Hepatocyte (in vitro differentiated cells): Measurements from ENCODE around the gene DNLZ.

Experiments
- EZH2phosphoT487 ChIP-seq: fragments of 200-600 bp; sonication (generic); IDR thresholded peaks from one replicate; pipeline ENCODE4 v1.6.1; 2018; ENCODE audit warnings: antibody characterized with exemption, mild to moderate bottlenecking, low read depth, moderate library complexity; ENCODE audit not compliant: unreplicated experiment, severe bottlenecking
- TF ChIP-seq, protein P1 (sequence below): fragments of 200-600 bp; sonication (generic); IDR thresholded peaks from 2 replicates; pipeline ENCODE4 v1.5.1; 2016; ENCODE audit warnings: antibody characterized with exemption, mild to moderate bottlenecking; ENCODE audit not compliant: poor library complexity

DNA sequence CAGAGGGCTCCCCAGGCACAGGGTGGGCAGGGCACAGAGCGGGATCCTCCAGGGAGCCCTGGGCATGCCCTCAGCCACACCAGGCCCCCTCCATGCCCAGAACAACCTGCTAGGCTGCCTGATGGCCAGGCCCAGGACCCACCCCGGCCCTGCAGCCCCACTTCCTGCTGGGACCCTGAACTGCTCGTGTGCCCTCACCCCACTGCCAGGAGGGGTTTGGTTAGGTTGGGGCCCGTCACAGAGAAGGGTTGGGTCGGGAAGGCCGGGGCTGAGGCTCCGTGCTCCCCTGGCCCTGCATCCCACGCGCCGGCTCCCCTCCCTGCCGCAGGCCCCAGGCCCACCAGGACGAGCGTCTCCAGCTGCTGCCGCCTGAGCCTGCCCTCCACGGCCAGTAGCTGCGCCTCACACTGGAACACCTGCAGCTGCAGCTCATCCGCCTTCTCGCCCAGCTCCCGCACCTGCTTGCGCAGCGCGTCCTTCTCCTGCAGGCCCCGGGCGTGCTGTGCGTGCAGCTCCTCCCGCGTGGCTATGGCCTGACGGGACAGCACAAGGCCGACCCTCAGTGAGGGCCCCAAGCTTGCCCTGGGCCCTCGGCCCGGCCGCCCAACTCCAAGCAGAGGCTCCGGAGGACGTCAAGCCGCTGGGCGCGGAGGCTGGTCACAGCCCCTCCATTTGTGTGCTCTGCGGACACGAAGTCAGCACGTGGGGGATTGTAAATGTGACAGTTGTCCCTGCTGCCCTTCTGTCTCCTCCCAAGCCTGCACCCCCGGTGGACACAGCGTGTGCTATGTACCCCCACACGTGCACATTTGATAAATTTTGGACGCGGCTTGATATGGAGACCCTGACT, 4.0 kb upstream of the DNLZ start:
- TF ChIP-seq, protein P1, sequence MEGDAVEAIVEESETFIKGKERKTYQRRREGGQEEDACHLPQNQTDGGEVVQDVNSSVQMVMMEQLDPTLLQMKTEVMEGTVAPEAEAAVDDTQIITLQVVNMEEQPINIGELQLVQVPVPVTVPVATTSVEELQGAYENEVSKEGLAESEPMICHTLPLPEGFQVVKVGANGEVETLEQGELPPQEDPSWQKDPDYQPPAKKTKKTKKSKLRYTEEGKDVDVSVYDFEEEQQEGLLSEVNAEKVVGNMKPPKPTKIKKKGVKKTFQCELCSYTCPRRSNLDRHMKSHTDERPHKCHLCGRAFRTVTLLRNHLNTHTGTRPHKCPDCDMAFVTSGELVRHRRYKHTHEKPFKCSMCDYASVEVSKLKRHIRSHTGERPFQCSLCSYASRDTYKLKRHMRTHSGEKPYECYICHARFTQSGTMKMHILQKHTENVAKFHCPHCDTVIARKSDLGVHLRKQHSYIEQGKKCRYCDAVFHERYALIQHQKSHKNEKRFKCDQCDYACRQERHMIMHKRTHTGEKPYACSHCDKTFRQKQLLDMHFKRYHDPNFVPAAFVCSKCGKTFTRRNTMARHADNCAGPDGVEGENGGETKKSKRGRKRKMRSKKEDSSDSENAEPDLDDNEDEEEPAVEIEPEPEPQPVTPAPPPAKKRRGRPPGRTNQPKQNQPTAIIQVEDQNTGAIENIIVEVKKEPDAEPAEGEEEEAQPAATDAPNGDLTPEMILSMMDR: no peak
- no peak for TF ChIP-seq EZH2phosphoT487
